ENCODE results near the gene FOXR1. TPM values are rescaled to one million over a fixed set of nuclear protein-coding genes. Genes with fewer than 3 reads are reported as not detected.

The FOXR1 gene
- total and polyA plus RNA-seq, 2 of the 8 experiments (the other 6 are each of a cell fraction or from before 2014, with no cell fraction given): not detected

- TF ChIP-seq HDAC6 (IDR thresholded peaks at IDR 0.05; ENCODE audit: low read depth, low read length) (no peak), SIN3A (conservative IDR thresholded peaks at IDR 0.05 in 1 of 2, IDR thresholded peaks at IDR 0.05 in 1 of 2; ENCODE audit: low read depth in 1 of 2, low read length in 2 of 2) (peak; percentile 23 to 90; a peak in 3 of 4 replicates), RAD21 (IDR thresholded peaks at IDR 0.05 in 1 of 2, conservative IDR thresholded peaks at IDR 0.05 in 1 of 2; ENCODE audit: low read depth in 2 of 2, low read length in 2 of 2) (no peak), CHD7 (IDR thresholded peaks at IDR 0.05; ENCODE audit: insufficient replicate concordance, low read length) (no peak), POLR2AphosphoS5 (IDR thresholded peaks at IDR 0.05; ENCODE audit: low read depth, low read length) (peak; percentile 90), CHD1 (IDR thresholded peaks at IDR 0.05; ENCODE audit: low read depth, low read length) (0 out of 2 replicates have a peak, but pooled peaks have one; percentile 36), MAX (IDR thresholded peaks at IDR 0.05) (peak; percentile 79), TAF1 (IDR thresholded peaks at IDR 0.05; ENCODE audit: low read depth, low read length) (peak; percentile 97), SP1 (IDR thresholded peaks at IDR 0.05; ENCODE audit: low read depth, low read length) (peak; percentile 10; the same call in 1 of the 2 replicates)
These were observed 46.7 kb downstream of the FOXR1 start, which contains the start of the genes RPS25 and TRAPPC4 (continued) for GRCh38 chr11:119018074-119018938.

All from H1 (cell line).